CD4-positive, alpha-beta T cell (primary cell): ENCODE data around the gene PCGF3. TPM values are rescaled to one million over a fixed set of nuclear protein-coding genes. Genes with fewer than 3 reads are reported as not detected.

Source experiments
- ATAC-seq: fragments of 200-7000 bp; cut with Tn5 transposase; one replicate; pipeline ENCODE4 v1.10.0; 2022; ENCODE audit warnings: mild to moderate bottlenecking; ENCODE audit not compliant: poor library complexity
- CTCF ChIA-PET: fragments of 350-600 bp; sonication (Branson Sonifier 250); formaldehyde crosslinking; loops from one replicate; lab custom pipeline; 2021; ENCODE audit warnings: antibody characterized with exemption, inconsistent platforms; lab: Charles Lee
- POLR2A ChIA-PET: fragments of 350-600 bp; sonication (Branson Sonifier 250); formaldehyde crosslinking; loops from one replicate; lab custom pipeline; 2021; ENCODE audit warnings: antibody characterized with exemption, inconsistent platforms; lab: Charles Lee
- DNase-seq, 14 experiments: peaks; one replicate each; pipeline ENCODE4 v3.0.0-alpha.2; 2013 to 2020; ENCODE audit warnings: mixed read lengths in 2 of 14
- H3K27ac ChIP-seq, 2 donors: one replicate each; pipeline versions ENCODE4 v1.5.1 to v1.7.0; 2013; ENCODE audit warnings: low read length in 2 of 2, low read depth in 1 of 2, mild to moderate bottlenecking in 1 of 2
- H3K27me3 ChIP-seq, 2 experiments: 1 replicate in 1 of 2; 2 replicates in 1 of 2; pipeline versions ENCODE4 v1.6.1 to v1.7.0; 2013; ENCODE audit warnings: low read length in 2 of 2, control low read depth in 1 of 2, mild to moderate bottlenecking in 1 of 2, moderate library complexity in 1 of 2; ENCODE audit not compliant: insufficient read depth in 2 of 2, control insufficient read depth in 1 of 2
- H3K36me3 ChIP-seq: one replicate; pipeline ENCODE4 v1.6.1; 2013; ENCODE audit warnings: low read length, control low read depth; ENCODE audit not compliant: insufficient read depth
- H3K4me1 ChIP-seq: one replicate; pipeline ENCODE4 v1.6.1; 2013; ENCODE audit warnings: low read length, control low read depth; ENCODE audit not compliant: insufficient read depth
- H3K4me3 ChIP-seq: one replicate; pipeline ENCODE4 v1.5.1; 2013; ENCODE audit warnings: mild to moderate bottlenecking, low read length, moderate library complexity
- H3K9me3 ChIP-seq, 2 experiments: 1 replicate in 1 of 2; 2 replicates in 1 of 2; pipeline versions ENCODE4 v1.6.1 to v1.7.0; 2013; ENCODE audit warnings: low read length in 2 of 2, mild to moderate bottlenecking in 2 of 2, control low read depth in 1 of 2, moderate library complexity in 1 of 2; ENCODE audit not compliant: control insufficient read depth in 1 of 2, insufficient read depth in 1 of 2
- H3K27ac Mint-ChIP-seq: one replicate; pipeline ENCODE4 v1.8.0; 2020; ENCODE audit warnings: mixed read lengths
- H3K27me3 Mint-ChIP-seq: one replicate; pipeline ENCODE4 v1.8.0; 2021; ENCODE audit warnings: mixed read lengths
- H3K36me3 Mint-ChIP-seq: one replicate; pipeline ENCODE4 v1.8.0; 2021; ENCODE audit warnings: low read depth, mixed read lengths
- H3K4me1 Mint-ChIP-seq: one replicate; pipeline ENCODE4 v1.8.0; 2021; ENCODE audit warnings: low read depth, mixed read lengths
- H3K4me3 Mint-ChIP-seq: one replicate; pipeline ENCODE4 v1.8.0; 2020; ENCODE audit warnings: mild to moderate bottlenecking, mixed read lengths
- H3K9me3 Mint-ChIP-seq: one replicate; pipeline ENCODE4 v1.8.0; 2020; ENCODE audit warnings: mixed read lengths
- intact Hi-C, 2 experiments: fragments of 100-400 bp; cut with DNase I in 1 of 2; cut with micrococcal nuclease in 1 of 2; formaldehyde crosslinking; loops; one replicate each; pipeline versions ENCODE4 v1.15.1 to v1.9.0; 2023 to 2025; cut with DNase I, micrococcal nuclease
- total RNA-seq, 174 experiments: library from RNA in 2 of 174; stranded (reverse) in 2 of 174; gene quantifications; one replicate each; pipeline ENCODE4 v1.2.3 and lab custom pipeline; 2021 to 2026
- TF ChIP-seq, protein P1 (sequence below): fragments of 200-600 bp; IDR thresholded peaks from one replicate; pipeline ENCODE4 v1.8.0; 2022; ENCODE audit warnings: antibody characterized with exemption, mild to moderate bottlenecking

PCGF3 gene
- total RNA-seq, 2 experiments from 2014 or later = 45.1 to 48.6 TPM

DNA sequence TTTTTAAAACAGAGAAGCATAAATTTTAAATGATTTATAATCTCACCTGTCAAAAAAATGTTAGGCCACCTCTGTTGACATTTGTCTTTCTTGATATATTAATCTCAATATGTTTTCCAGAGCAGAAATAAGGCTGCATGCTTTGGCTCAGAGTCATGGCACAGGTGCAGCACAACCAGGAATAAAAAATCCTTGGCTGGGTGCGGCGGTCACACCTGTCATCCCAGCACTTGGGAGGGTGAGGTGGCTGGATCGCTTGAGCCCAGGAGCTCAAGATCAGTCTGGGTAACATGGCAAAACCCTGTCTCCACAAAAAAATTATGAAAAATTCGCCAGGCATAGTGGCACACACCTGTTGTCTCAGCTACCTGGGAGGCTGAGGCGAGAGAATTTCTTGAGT lies 102.2 kb downstream of the PCGF3 start:
- Mint-ChIP-seq H3K27ac (no peak overlapping the region), H3K27me3 (peaks cover 35% of the 10 kb centered on the region), H3K4me1 (no peaks in the 10 kb centered on the region), H3K36me3 (no peaks in the 10 kb centered on the region), H3K9me3 (no peaks in the 10 kb centered on the region), H3K4me3 (no peak overlapping the region)
- ATAC-seq (no peak), DNase-seq (no peak)
- Histone ChIP-seq H3K27ac (no peak overlapping the region), H3K9me3 (peaks cover 0 to 7% of the 10 kb centered on the region in 2 experiments), H3K36me3 (no peaks in the 10 kb centered on the region), H3K4me3 (no peak overlapping the region), H3K4me1 (peaks cover 3% of the 10 kb centered on the region), H3K27me3 (peaks cover 0 to 12% of the 10 kb centered on the region in 2 experiments)
- intact Hi-C loops = no loop called here
- ChIA-PET POLR2A (no interaction called here), CTCF (no interaction called here)
- TF ChIP-seq, protein P1, sequence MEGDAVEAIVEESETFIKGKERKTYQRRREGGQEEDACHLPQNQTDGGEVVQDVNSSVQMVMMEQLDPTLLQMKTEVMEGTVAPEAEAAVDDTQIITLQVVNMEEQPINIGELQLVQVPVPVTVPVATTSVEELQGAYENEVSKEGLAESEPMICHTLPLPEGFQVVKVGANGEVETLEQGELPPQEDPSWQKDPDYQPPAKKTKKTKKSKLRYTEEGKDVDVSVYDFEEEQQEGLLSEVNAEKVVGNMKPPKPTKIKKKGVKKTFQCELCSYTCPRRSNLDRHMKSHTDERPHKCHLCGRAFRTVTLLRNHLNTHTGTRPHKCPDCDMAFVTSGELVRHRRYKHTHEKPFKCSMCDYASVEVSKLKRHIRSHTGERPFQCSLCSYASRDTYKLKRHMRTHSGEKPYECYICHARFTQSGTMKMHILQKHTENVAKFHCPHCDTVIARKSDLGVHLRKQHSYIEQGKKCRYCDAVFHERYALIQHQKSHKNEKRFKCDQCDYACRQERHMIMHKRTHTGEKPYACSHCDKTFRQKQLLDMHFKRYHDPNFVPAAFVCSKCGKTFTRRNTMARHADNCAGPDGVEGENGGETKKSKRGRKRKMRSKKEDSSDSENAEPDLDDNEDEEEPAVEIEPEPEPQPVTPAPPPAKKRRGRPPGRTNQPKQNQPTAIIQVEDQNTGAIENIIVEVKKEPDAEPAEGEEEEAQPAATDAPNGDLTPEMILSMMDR = no peak

DNA sequence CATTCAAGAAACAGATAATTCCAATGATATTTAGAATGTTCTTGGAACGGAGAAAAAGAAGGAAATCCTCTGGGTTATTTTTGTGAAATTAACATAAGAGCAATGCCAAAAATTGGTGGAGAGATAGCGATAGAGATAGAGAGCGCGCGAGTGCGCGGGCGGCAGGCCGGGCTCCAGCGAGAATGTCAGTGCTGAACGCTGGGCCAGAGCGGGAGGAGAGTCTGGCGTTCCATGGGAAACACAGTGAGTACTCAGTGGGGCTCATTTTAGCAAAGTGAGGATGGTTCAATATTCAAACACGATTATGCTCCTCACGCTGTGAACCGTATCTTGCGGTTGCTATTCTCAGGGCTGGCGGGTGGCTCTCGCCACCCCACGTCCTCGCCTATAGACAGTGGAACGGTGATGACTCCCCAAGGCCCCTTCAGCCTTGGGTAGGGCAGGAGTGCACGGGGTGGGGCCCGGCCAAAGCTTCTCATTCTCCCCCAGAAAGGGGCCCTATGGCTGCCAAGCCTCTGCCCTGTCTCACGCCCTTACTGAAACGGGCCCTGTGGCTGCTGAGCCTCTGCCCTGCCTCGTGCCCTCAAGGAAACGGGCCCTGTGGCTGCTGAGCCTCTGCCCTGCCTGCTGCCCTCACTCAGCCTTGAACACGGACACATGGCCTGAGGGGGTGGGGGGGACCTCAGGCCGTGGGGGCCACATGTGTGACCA lies 103.4 kb downstream of the PCGF3 start:
- DNase-seq (no peak), ATAC-seq (no peak)
- Mint-ChIP-seq H3K36me3 (no peaks in the 10 kb centered on the region), H3K4me3 (no peak overlapping the region), H3K27ac (no peak overlapping the region), H3K27me3 (peaks cover 40% of the 10 kb centered on the region), H3K9me3 (no peaks in the 10 kb centered on the region), H3K4me1 (no peaks in the 10 kb centered on the region)
- H3K36me3 ChIP-seq = no peaks in the 10 kb centered on the region
- H3K27ac ChIP-seq = no peak overlapping the region
- peaks cover 0 to 7% of the 10 kb centered on the region in 2 experiments for H3K9me3 ChIP-seq
- ChIA-PET CTCF (no interaction called here), POLR2A (no interaction called here)
- intact Hi-C loops = no loop called here
- peaks cover 6 to 14% of the 10 kb centered on the region in 2 experiments for H3K27me3 ChIP-seq
- TF ChIP-seq, protein P1 = no peak
- H3K4me3 ChIP-seq = no peak overlapping the region
- H3K4me1 ChIP-seq = peaks cover 3% of the 10 kb centered on the region

DNA sequence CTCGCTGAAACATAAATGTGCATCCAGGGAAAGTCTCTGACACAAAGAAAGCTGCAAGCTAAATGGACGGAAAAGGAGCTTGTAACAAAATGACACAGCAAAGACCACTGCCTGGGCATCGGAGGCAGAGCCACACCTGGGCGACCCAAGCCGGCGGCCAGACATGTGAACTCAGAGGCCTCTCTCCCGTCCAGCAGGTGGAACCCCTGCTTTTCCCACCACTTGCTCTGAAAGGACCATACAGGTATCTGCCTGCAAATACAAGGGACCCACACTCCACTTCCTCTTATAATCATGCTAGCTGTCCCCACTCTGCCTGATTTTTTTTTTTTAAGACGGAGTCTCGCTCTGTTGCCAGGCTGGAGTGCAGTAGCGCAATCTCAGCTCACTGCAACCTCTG lies 108.3 kb downstream of the PCGF3 start:
- peaks cover 10 to 15% of the 10 kb centered on the region in 2 experiments for H3K27me3 ChIP-seq

More for the DNA sequence above, 108.3 kb downstream of the PCGF3 start:
- intact Hi-C loops = no loop called here
- Histone ChIP-seq H3K36me3 (no peaks in the 10 kb centered on the region), H3K4me1 (no peaks in the 10 kb centered on the region), H3K9me3 (peaks cover 0 to 8% of the 10 kb centered on the region in 2 experiments), H3K4me3 (no peak overlapping the region), H3K27ac (no peak overlapping the region)
- ATAC-seq = no peak
- DNase-seq = no peak
- Mint-ChIP-seq H3K4me1 (no peaks in the 10 kb centered on the region), H3K36me3 (no peaks in the 10 kb centered on the region), H3K4me3 (no peak overlapping the region), H3K27ac (no peak overlapping the region), H3K9me3 (no peaks in the 10 kb centered on the region), H3K27me3 (peaks cover 58% of the 10 kb centered on the region)
- TF ChIP-seq, protein P1 = no peak
- POLR2A ChIA-PET = no interaction called here
- CTCF ChIA-PET = no interaction called here
